Osteoblast (primary cell): Measurements from ENCODE around the gene PLPP2. TPM values are rescaled to one million over a fixed set of nuclear protein-coding genes. Genes with fewer than 3 reads are reported as not detected.
A peak's percentile ranks its signal among the peaks of the same experiment; 100 is the strongest.

ENCODE experiments used
- DNase-seq: peaks from one replicate; pipeline ENCODE4 v3.0.0; 2011; ENCODE audit warnings: low spot score, mixed read lengths; ENCODE audit not compliant: insufficient read length; ENCODE audit errors: missing footprints
- H2AFZ ChIP-seq: 2 replicates; pipeline ENCODE4 v1.6.0; 2011; ENCODE audit warnings: mild to moderate bottlenecking, low read length
- H3K27ac ChIP-seq: 2 replicates; pipeline ENCODE4 v1.5.1; 2011; ENCODE audit warnings: mild to moderate bottlenecking, low read depth, low read length, moderate library complexity
- H3K27me3 ChIP-seq: 2 replicates; pipeline ENCODE4 v1.6.0; 2012; ENCODE audit warnings: mild to moderate bottlenecking, control low read depth, inconsistent platforms, low read length, moderate library complexity; ENCODE audit not compliant: insufficient read depth
- H3K36me3 ChIP-seq: 2 replicates; pipeline ENCODE4 v1.5.1; 2011; ENCODE audit warnings: mild to moderate bottlenecking, low read length, control low read depth, moderate library complexity; ENCODE audit not compliant: insufficient read depth
- H3K4me1 ChIP-seq: 2 replicates; pipeline ENCODE4 v1.5.1; 2011; ENCODE audit warnings: mild to moderate bottlenecking, low read length, control low read depth, moderate library complexity; ENCODE audit not compliant: insufficient read depth
- H3K4me2 ChIP-seq: 2 replicates; pipeline ENCODE4 v1.6.0; 2011; ENCODE audit warnings: mild to moderate bottlenecking, low read length; ENCODE audit not compliant: insufficient read depth
- H3K4me3 ChIP-seq: fragments of 200-600 bp; sonication (generic); 3 replicates; pipeline ENCODE4 v1.5.1; 2012; ENCODE audit warnings: mild to moderate bottlenecking, low read length, inconsistent platforms; ENCODE audit not compliant: insufficient read depth
- H3K79me2 ChIP-seq: 2 replicates; pipeline ENCODE4 v1.6.0; 2012; ENCODE audit warnings: mild to moderate bottlenecking, low read length, control low read depth, inconsistent platforms; ENCODE audit not compliant: insufficient read depth
- H3K9me3 ChIP-seq: 2 replicates; pipeline ENCODE4 v1.5.1; 2011; ENCODE audit warnings: low read depth, low read length, control low read depth
- H4K20me1 ChIP-seq: 2 replicates; pipeline ENCODE4 v1.6.0; 2012; ENCODE audit warnings: mild to moderate bottlenecking, low read length, control low read depth; ENCODE audit not compliant: insufficient read depth
- total RNA-seq: library from RNA; depleted of rRNA; stranded (reverse); fragments of >200 nt; gene quantifications from 2 replicates; pipeline ENCODE4 v1.2.3, GENCODE V29; 2012
- TF ChIP-seq, protein P1 (sequence below): IDR thresholded peaks from 2 replicates; pipeline ENCODE4 v1.5.1; 2011; ENCODE audit warnings: mild to moderate bottlenecking, low read depth, low read length, moderate library complexity; ENCODE audit errors: extremely low read depth

PLPP2 gene
- total RNA-seq, 1 donor, result 1.1 TPM

- TF ChIP-seq, protein P1, sequence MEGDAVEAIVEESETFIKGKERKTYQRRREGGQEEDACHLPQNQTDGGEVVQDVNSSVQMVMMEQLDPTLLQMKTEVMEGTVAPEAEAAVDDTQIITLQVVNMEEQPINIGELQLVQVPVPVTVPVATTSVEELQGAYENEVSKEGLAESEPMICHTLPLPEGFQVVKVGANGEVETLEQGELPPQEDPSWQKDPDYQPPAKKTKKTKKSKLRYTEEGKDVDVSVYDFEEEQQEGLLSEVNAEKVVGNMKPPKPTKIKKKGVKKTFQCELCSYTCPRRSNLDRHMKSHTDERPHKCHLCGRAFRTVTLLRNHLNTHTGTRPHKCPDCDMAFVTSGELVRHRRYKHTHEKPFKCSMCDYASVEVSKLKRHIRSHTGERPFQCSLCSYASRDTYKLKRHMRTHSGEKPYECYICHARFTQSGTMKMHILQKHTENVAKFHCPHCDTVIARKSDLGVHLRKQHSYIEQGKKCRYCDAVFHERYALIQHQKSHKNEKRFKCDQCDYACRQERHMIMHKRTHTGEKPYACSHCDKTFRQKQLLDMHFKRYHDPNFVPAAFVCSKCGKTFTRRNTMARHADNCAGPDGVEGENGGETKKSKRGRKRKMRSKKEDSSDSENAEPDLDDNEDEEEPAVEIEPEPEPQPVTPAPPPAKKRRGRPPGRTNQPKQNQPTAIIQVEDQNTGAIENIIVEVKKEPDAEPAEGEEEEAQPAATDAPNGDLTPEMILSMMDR, result no peak
- H3K36me3 ChIP-seq, result peaks cover 78% of the 10 kb centered on the region
- H3K27me3 ChIP-seq, result no peaks in the 10 kb centered on the region
- no peak for DNase-seq
- H3K9me3 ChIP-seq, result peaks cover 7% of the 10 kb centered on the region
- no peak overlapping the region for H3K4me3 ChIP-seq
- H4K20me1 ChIP-seq, result peaks cover 33% of the 10 kb centered on the region
- H3K27ac ChIP-seq, result no peak overlapping the region
- no peak overlapping the region for H3K4me2 ChIP-seq
- no peak overlapping the region for H2AFZ ChIP-seq
- peaks cover 69% of the 10 kb centered on the region for H3K79me2 ChIP-seq
- H3K4me1 ChIP-seq, result no peaks in the 10 kb centered on the region
These were observed 39.3 kb upstream of the PLPP2 start for GRCh38 chr19:330503-330902.

GRCh38 chr19:329876-330275 lies 38.7 kb upstream of the PLPP2 start:
- TF ChIP-seq, protein P1, result no peak
- Histone ChIP-seq H3K9me3 (peaks cover 7% of the 10 kb centered on the region), H3K79me2 (peaks cover 68% of the 10 kb centered on the region), H3K27ac (no peak overlapping the region), H2AFZ (no peak overlapping the region), H3K4me1 (no peaks in the 10 kb centered on the region), H4K20me1 (peaks cover 29% of the 10 kb centered on the region), H3K4me2 (no peak overlapping the region), H3K27me3 (no peaks in the 10 kb centered on the region), H3K4me3 (no peak overlapping the region), H3K36me3 (peaks cover 80% of the 10 kb centered on the region)
- DNase-seq, result peak; percentile 56

DNA sequence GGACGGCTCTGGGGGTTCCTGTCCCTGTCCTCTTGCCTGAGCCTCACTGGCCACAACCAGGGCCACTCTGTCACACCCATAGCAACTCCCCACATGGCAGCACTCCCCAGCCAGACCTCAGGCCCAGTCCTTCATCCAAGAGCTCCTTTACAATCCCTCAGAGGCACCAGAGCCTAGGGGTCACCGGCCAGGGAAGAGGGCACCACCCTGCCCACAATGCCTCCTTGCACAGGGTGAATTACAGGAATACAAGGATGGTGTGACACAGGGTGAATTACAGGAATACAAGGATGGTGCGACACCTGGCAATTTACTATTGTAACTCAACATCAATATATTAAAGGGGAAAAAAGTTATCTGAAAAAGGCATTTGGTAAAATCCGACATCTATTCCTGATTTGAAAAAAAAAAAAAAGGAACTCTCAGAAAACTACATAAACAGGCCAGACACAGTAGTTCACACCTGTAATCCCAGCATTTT lies 36.9 kb upstream of the PLPP2 start:
- Histone ChIP-seq H4K20me1 (peaks cover 28% of the 10 kb centered on the region), H2AFZ (no peak overlapping the region), H3K27ac (no peak overlapping the region), H3K36me3 (peaks cover 85% of the 10 kb centered on the region), H3K4me2 (no peak overlapping the region), H3K27me3 (no peaks in the 10 kb centered on the region), H3K4me3 (no peak overlapping the region), H3K9me3 (peaks cover 7% of the 10 kb centered on the region), H3K79me2 (peaks cover 72% of the 10 kb centered on the region), H3K4me1 (no peaks in the 10 kb centered on the region)
- peak; percentile 46 for DNase-seq
- TF ChIP-seq, protein P1, result no peak

DNA sequence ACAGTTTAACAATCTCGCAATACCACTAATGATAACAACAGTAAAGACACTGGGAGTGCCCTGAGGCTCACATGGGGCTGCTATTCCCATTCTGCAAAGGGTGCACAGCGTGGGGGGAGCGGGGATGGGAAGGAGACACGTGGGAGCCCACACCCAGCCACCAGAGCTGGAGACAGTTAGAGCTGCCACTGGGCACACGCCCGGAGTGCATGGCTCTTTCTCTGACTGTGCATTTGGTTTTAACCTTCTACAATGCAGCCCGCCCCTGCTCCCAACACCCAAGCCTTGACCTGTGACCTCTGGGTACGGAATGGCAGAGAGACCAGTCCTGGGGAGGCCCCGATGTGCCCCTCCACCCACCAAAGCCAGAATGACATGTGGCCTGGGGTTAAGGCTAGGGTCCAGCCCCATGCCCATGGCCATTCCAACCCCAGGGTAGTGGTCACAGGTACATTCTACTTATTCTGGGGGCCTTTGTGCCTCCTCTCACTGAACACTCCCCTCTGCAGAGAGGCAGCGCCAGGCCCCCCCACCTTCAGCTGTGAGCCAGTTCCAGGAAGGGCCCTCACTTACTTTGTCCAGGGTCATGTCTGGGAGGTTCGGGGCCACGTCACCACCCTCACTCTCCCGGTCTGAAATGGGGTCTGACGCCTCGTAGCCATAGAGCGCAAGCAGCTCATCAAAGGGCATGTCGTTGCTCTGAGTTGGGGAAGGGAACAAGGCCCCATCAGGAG lies 36.3 kb upstream of the PLPP2 start:
- DNase-seq, result peak; percentile 27
- Histone ChIP-seq H3K27ac (no peak overlapping the region), H3K27me3 (no peaks in the 10 kb centered on the region), H3K9me3 (peaks cover 7% of the 10 kb centered on the region), H3K4me1 (no peaks in the 10 kb centered on the region), H3K4me3 (no peak overlapping the region), H3K79me2 (peaks cover 78% of the 10 kb centered on the region), H2AFZ (no peak overlapping the region), H3K36me3 (peaks cover 89% of the 10 kb centered on the region), H3K4me2 (no peak overlapping the region), H4K20me1 (peaks cover 32% of the 10 kb centered on the region)
- TF ChIP-seq, protein P1, result no peak
